Stimulated activated CD4-positive, alpha-beta T cell treated with anti-CD3 and anti-CD28 coated beads, Interleukin-12 subunit alpha, Interleukin-12 subunit beta, amount 100 ng/mL, for 24 hours (primary cell): ENCODE data around the gene MRPS35.

Experiments
- DNase-seq, 2 experiments: peaks; one replicate each; pipeline ENCODE4 v3.0.0-alpha.2; 2020; ENCODE audit warnings: low read depth in 2 of 2

Gene MRPS35

GRCh38 chr12:27710592-27711316 lies at the start of gene MRPS35:
TSS of gene MRPS35 (plus strand) at chr12:27710832. CDS start at chr12:27710844, 12 bp downstream.
- DNase-seq, result peak; percentile 79 to 86

GRCh38 chr12:27665704-27666103 lies 44.9 kb upstream of the MRPS35 start:
- DNase-seq, result no peak

GRCh38 chr12:27666510-27666909 lies 44.1 kb upstream of the MRPS35 start:
- DNase-seq, result no peak

- DNase-seq, result no peak
Observed at GRCh38 chr12:27667540-27667939, 43.1 kb upstream of the MRPS35 start.

- no peak for DNase-seq
Observed at GRCh38 chr12:27672051-27672450, 38.6 kb upstream of the MRPS35 start.

- DNase-seq, result no peak
Observed at GRCh38 chr12:27672643-27673042, 38.0 kb upstream of the MRPS35 start.

GRCh38 chr12:27673101-27673718 lies 37.4 kb upstream of the MRPS35 start:
- DNase-seq, result no peak

GRCh38 chr12:27674989-27675388 lies 35.6 kb upstream of the MRPS35 start:
- DNase-seq, result no peak

GRCh38 chr12:27680619-27681018 lies 30.0 kb upstream of the MRPS35 start:
- no peak for DNase-seq

- DNase-seq, result no peak
Observed at GRCh38 chr12:27682534-27682933, 28.1 kb upstream of the MRPS35 start.

GRCh38 chr12:27685274-27685673 lies 25.4 kb upstream of the MRPS35 start:
- no peak for DNase-seq

GRCh38 chr12:27686147-27686546 lies 24.5 kb upstream of the MRPS35 start:
- DNase-seq, result no peak

GRCh38 chr12:27688671-27689070 lies 22.0 kb upstream of the MRPS35 start:
- DNase-seq, result no peak

- no peak for DNase-seq
Observed at GRCh38 chr12:27689558-27690180, 21.0 kb upstream of the MRPS35 start.

GRCh38 chr12:27693403-27693802 lies 17.2 kb upstream of the MRPS35 start:
- no peak for DNase-seq

- DNase-seq, result no peak
Observed at GRCh38 chr12:27695556-27696292, 14.9 kb upstream of the MRPS35 start.

GRCh38 chr12:27696293-27696652 lies 14.4 kb upstream of the MRPS35 start, which contains the start of gene REP15:
TSS of gene REP15 (plus strand) at chr12:27696447. CDS start at chr12:27696563, 116 bp downstream.
- DNase-seq, result no peak

GRCh38 chr12:27696864-27697564 lies 13.6 kb upstream of the MRPS35 start:
- no peak for DNase-seq

- peak; percentile 36 to 70 for DNase-seq
Observed at GRCh38 chr12:27703720-27704452, 6.7 kb upstream of the MRPS35 start.

GRCh38 chr12:27705263-27705662 lies 5.4 kb upstream of the MRPS35 start:
- DNase-seq, result no peak

GRCh38 chr12:27707216-27707615 lies 3.4 kb upstream of the MRPS35 start:
- DNase-seq, result no peak
